K562 (cell line): ENCODE measurements around the gene KLHL13. TPM values are rescaled to one million over a fixed set of nuclear protein-coding genes. Genes with fewer than 3 reads are reported as not detected.

Experiments
- ATAC-seq: fragments of 200-7000 bp; cut with Tn5 transposase; 3 replicates; pipeline ENCODE4 v1.9.1; 2020; ENCODE audit warnings: moderate library complexity
- BruUV-seq: library from RNA; stranded (reverse); fragments of 400-500 nt; replicated peaks from 2 replicates; lab custom pipeline; 2021; lab: Mats Ljungman, UMichigan
- CTCF ChIA-PET: fragments of 300-600 bp; formaldehyde crosslinking; extraction: SDS; loops from one replicate; lab custom pipeline; 2021; ENCODE audit warnings: low intra/inter-chr PET ratio; lab: Yijun Ruan, JAX
- POLR2A ChIA-PET: fragments of 300-600, 350-650 bp; sonication (Branson Sonifier 250); formaldehyde crosslinking; extraction: SDS; loops from one replicate; lab custom pipeline; 2021; ENCODE audit warnings: antibody characterized with exemption, inconsistent platforms; lab: Yijun Ruan, JAX
- DNase-seq, 4 experiments: peaks; one replicate each; pipeline versions ENCODE4 v3.0.0 to v3.0.0-alpha.2; 2011 to 2018; ENCODE audit warnings: low spot score in 3 of 4, mixed read lengths in 3 of 4; ENCODE audit errors: extremely low read depth in 1 of 4
- FAIRE-seq: peaks from 2 replicates; lab custom pipeline; 2011; peaks lifted over from hg19 to GRCh38; lab: Jason Lieb, UNC
- H2AFZ ChIP-seq: 2 replicates; pipeline ENCODE4 v1.6.0; 2011; ENCODE audit warnings: low read depth, low read length, control low read depth, inconsistent platforms
- H3K27ac ChIP-seq: fragments of 200-600 bp; 3 replicates; pipeline ENCODE4 v1.8.0; 2011; ENCODE audit warnings: low read depth, mild to moderate bottlenecking, control low read depth, inconsistent platforms, low read length, moderate library complexity, mixed read lengths; ENCODE audit errors: extremely low read depth
- H3K27me3 ChIP-seq, 2 experiments: fragments of 300-600 bp in 1 of 2; 2 replicates in 1 of 2; 3 replicates in 1 of 2; pipeline versions ENCODE4 v1.6.0 to v1.8.0; 2011; ENCODE audit warnings: inconsistent platforms in 2 of 2, low read length in 2 of 2, mild to moderate bottlenecking in 1 of 2, mixed read lengths in 1 of 2, moderate library complexity in 1 of 2; ENCODE audit not compliant: control insufficient read depth in 2 of 2, insufficient read depth in 2 of 2
- H3K36me3 ChIP-seq: fragments of 300-600 bp; 3 replicates; pipeline ENCODE4 v1.8.0; 2011; ENCODE audit warnings: mild to moderate bottlenecking, low read length, inconsistent platforms; ENCODE audit not compliant: control insufficient read depth, insufficient read depth
- H3K4me1 ChIP-seq, 2 experiments: fragments of 200-600 bp in 1 of 2; replicated peaks in 1 of 2; 2 replicates in 1 of 2; 3 replicates in 1 of 2; pipeline versions ENCODE4 v1.5.1 to v1.8.0; 2011; ENCODE audit warnings: inconsistent platforms in 2 of 2, low read length in 2 of 2, mild to moderate bottlenecking in 1 of 2, mixed read lengths in 1 of 2, moderate library complexity in 1 of 2; ENCODE audit not compliant: control insufficient read depth in 2 of 2, insufficient read depth in 2 of 2
- H3K4me2 ChIP-seq: 2 replicates; pipeline ENCODE4 v1.6.1; 2011; ENCODE audit warnings: low read length, control low read depth, inconsistent platforms, mixed read lengths; ENCODE audit not compliant: insufficient read depth
- H3K4me3 ChIP-seq: fragments of 200-600 bp; sonication (generic), shearing (Covaris generic); 2 replicates; pipeline ENCODE4 v1.5.1; 2016; ENCODE audit warnings: control low read depth, inconsistent platforms
- H3K79me2 ChIP-seq: fragments of 200-600 bp; 3 replicates; pipeline ENCODE4 v1.8.0; 2011; ENCODE audit warnings: low read length, inconsistent platforms; ENCODE audit not compliant: control insufficient read depth, insufficient read depth
- H3K9ac ChIP-seq, 2 experiments: 2 replicates each; pipeline versions ENCODE4 v1.6.0 to v1.6.1; 2011; ENCODE audit warnings: low read depth in 2 of 2, low read length in 2 of 2, control low read depth in 1 of 2, inconsistent platforms in 1 of 2, mild to moderate bottlenecking in 1 of 2, mixed read lengths in 1 of 2; ENCODE audit not compliant: insufficient read depth in 1 of 2
- H3K9me1 ChIP-seq: one replicate; pipeline ENCODE4 v1.6.0; 2011; ENCODE audit warnings: inconsistent platforms, mild to moderate bottlenecking, low read length, moderate library complexity; ENCODE audit not compliant: control insufficient read depth, insufficient read depth
- H3K9me3 ChIP-seq: replicated peaks from 2 replicates; pipeline ENCODE4 v1.5.1; 2011; ENCODE audit warnings: low read depth, low read length, inconsistent platforms; ENCODE audit not compliant: control insufficient read depth, insufficient read depth
- H4K20me1 ChIP-seq: replicated peaks from 2 replicates; pipeline ENCODE4 v1.6.1; 2011; ENCODE audit warnings: low read length, inconsistent platforms, mixed read lengths; ENCODE audit not compliant: control insufficient read depth, insufficient read depth
- AFF4 ChIP-seq: sonication (generic); formaldehyde crosslinking; IDR thresholded peaks from 2 replicates; pipeline ENCODE4 v1.8.0; 2023; ENCODE audit warnings: mild to moderate bottlenecking, missing genetic modification reagents
- COPS2 ChIP-seq: fragments of 450-650 bp; conservative IDR thresholded peaks from 2 replicates; pipeline ENCODE4 v1.6.1; 2016; ENCODE audit warnings: mild to moderate bottlenecking, moderate library complexity
- HNRNPL ChIP-seq: fragments of 200-400 bp; formaldehyde crosslinking; IDR thresholded peaks from 2 replicates; pipeline ENCODE4 v1.6.1; 2017; ENCODE audit warnings: low read depth, mild to moderate bottlenecking, low read length
- MIER1 ChIP-seq: fragments of 450-650 bp; IDR thresholded peaks from 2 replicates; pipeline ENCODE4 v1.6.1; 2016; ENCODE audit warnings: antibody characterized with exemption, mild to moderate bottlenecking, low read depth
- RBBP5 ChIP-seq: fragments of 200-600 bp; sonication (generic); IDR thresholded peaks from 2 replicates; pipeline ENCODE4 v1.6.1; 2012; ENCODE audit warnings: borderline replicate concordance, mild to moderate bottlenecking, low read length, control low read depth, inconsistent platforms; ENCODE audit not compliant: insufficient read depth, poor library complexity, severe bottlenecking
- RBM22 ChIP-seq: fragments of 200-400 bp; formaldehyde crosslinking; IDR thresholded peaks from 2 replicates; pipeline ENCODE4 v1.6.1; 2018; ENCODE audit warnings: low read length, low read depth; ENCODE audit not compliant: poor library complexity, severe bottlenecking
- SREBF1 ChIP-seq: fragments of 150-350 bp; IDR thresholded peaks from 2 replicates; pipeline ENCODE4 v1.6.1; 2014; ENCODE audit warnings: antibody characterized with exemption, low read depth, low read length, borderline replicate concordance
- SRSF7 ChIP-seq: fragments of 200-400 bp; formaldehyde crosslinking; optimal IDR thresholded peaks from 2 replicates; pipeline ENCODE3; 2017; ENCODE audit warnings: mild to moderate bottlenecking, low read depth, low read length
- TSC22D4 ChIP-seq: fragments of 450-650 bp; IDR thresholded peaks from 2 replicates; pipeline ENCODE4 v1.6.1; 2016; ENCODE audit warnings: missing genetic modification characterization, missing biosample characterization, control low read depth
- ZC3H8 ChIP-seq: fragments of 450-650 bp; IDR thresholded peaks from 2 replicates; pipeline ENCODE4 v1.6.1; 2017
- ZNF561 ChIP-seq: fragments of 450-650 bp; formaldehyde crosslinking; conservative IDR thresholded peaks from 2 replicates; pipeline ENCODE4 v1.4.0; 2020; ENCODE audit warnings: mild to moderate bottlenecking, moderate library complexity
- ZNF57 ChIP-seq: fragments of 450-650 bp; formaldehyde crosslinking; IDR thresholded peaks from 2 replicates; pipeline ENCODE4 v1.4.0; 2020; ENCODE audit warnings: mild to moderate bottlenecking, moderate library complexity
- WGBS: fragments of 100-300 bp; shearing (Covaris generic); methylation state at CpG from one replicate; pipeline ENCODE4 v1.1.6; 2016; ENCODE audit warnings: low coverage, mixed read lengths; ENCODE audit not compliant: insufficient coverage; ENCODE audit errors: missing lambda C conversion rate; 5-methylcytosine and 5-hydroxymethylcytosine counted together
- in situ Hi-C: fragments of 300-500 bp; cut with MboI; formaldehyde crosslinking; loops from 4 replicates; pipeline ENCODE4 v1.15.0; 2018; ENCODE audit warnings: inconsistent platforms, mixed read lengths
- intact Hi-C: fragments of 100-400 bp; cut with micrococcal nuclease; formaldehyde crosslinking; loops from 2 replicates; pipeline ENCODE4 v1.14.2; 2022
- polyA plus RNA-seq, 8 experiments: library from polyadenylated mRNA; depleted of rRNA in 4 of 8; stranded (reverse) in 5 of 8; unstranded in 3 of 8; fragments of >200 nt; fragmentation: Nextera tagmentation in 2 of 8; fragmentation: Illumina TruSeq in 1 of 8; extraction: Ambion mirVana in 2 of 8; extraction: Trizol in 1 of 8; gene quantifications; 2 replicates each; pipeline versions ENCODE4 v1.2.1 to v1.2.3, GENCODE V29; 2011 to 2014; ENCODE audit warnings: inconsistent platforms in 1 of 8, missing spikeins in 1 of 8
- total RNA-seq, 7 experiments: library from RNA; depleted of rRNA in 6 of 7; stranded (reverse); fragments of >200 nt in 6 of 7; fragmentation: Illumina TruSeq in 2 of 7; extraction: Trizol in 2 of 7; gene quantifications; 2 replicates each; pipeline versions ENCODE4 v1.2.1 to v1.2.3, GENCODE V29; 2011 to 2021; ENCODE audit warnings: low replicate concordance in 1 of 7

KLHL13 gene
- total and polyA plus RNA-seq, 9 of the 15 experiments (the other 6 are each of a cell fraction or from before 2014, with no cell fraction given): 1.2 to 4.1 (median 2.2) TPM

DNA sequence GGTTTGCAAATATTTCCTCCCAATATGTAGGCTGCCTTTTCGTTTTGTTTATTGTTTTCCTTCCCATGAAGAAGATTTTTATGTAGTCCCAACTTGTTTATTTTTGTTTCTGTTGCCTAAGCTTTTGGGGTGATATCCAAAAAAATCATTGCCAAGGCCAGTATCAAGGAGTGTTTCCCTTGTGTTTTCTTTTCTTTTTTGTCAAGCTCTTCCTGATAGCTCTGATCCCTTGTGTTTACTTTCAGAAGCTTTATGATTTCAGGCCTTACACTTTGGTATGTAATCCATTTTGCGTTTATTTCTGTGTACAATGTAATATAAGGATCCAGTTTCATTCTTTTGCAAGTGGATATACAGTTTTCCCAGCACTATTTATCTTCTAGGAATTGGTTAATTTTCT, 93.9 kb downstream of the KLHL13 start:
- H3K79me2 ChIP-seq: no peaks in the 10 kb centered on the region
- H3K9ac ChIP-seq: no peak overlapping the region
- no peak for ATAC-seq
- no peaks in the 10 kb centered on the region for H3K4me1 ChIP-seq
- no peaks in the 10 kb centered on the region for H3K9me3 ChIP-seq
- WGBS: 0% methylated on average over 2 of the region's 2 CpGs
- intact Hi-C loops (no loop called here), in situ Hi-C loops (no loop called here)
- H3K4me3 ChIP-seq: no peak overlapping the region
- ChIA-PET CTCF (no interaction called here), POLR2A (no interaction called here)
- H3K36me3 ChIP-seq: no peaks in the 10 kb centered on the region
- no TSS peak for BruUV-seq
- TF ChIP-seq RBBP5 (no peak), ZC3H8 (no peak), MIER1 (no peak), RBM22 (no peak), COPS2 (no peak), HNRNPL (no peak), TSC22D4 (tag) (no peak), SREBF1 (no peak), AFF4 (CRISPR knock-in tag) (no peak), SRSF7 (no peak), ZNF561 (CRISPR knock-in tag) (no peak), ZNF57 (CRISPR knock-in tag) (no peak)
- FAIRE-seq: no peak
- no peak for DNase-seq
- no peak overlapping the region for H2AFZ ChIP-seq
- H3K27ac ChIP-seq: no peak overlapping the region
- H3K27me3 ChIP-seq: no peaks in the 10 kb centered on the region
- H4K20me1 ChIP-seq: no peaks in the 10 kb centered on the region
- H3K9me1 ChIP-seq: no peaks in the 10 kb centered on the region
- no peak overlapping the region for H3K4me2 ChIP-seq
